Measurements from ENCODE around the gene TMEM167B.
"Not testable (repeated sequence)": the region's sequence is repeated elsewhere in the genome, so short reads cannot be mapped to it uniquely, and the experiment has no call there.

The TMEM167B gene

DNA sequence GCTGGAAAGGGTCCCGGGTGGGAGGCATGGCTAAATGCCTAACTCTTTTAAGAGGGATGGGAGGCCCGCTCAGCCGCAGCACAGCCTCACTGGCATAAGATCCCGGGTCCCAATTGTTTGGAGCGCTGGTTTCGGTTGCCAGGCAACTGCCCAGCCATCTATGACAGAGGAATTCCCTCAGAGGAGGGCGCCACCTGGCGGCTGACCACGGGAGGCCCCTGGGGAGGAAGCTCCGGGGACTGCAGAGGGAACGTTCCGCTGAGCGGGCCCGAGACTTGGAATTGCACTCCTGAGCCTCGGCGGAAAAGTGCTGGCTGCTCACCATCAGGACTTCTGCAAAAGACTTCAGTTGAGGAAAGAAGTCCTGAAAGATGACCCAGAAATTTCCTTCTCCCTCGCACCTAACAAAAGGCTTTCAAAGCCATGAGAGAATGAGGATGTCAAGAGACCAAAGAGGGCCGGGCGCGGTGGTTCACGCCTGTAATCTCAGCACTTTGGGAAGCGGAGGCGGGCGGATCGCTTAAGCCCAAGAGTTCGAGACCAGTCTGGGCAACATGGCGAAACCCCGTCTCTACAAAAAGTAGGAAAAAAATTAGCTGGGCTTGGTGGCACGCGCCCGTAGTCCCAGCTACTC, 22.2 kb downstream of the TMEM167B start:
- peak; percentile 57 for DNase-seq (ENCODE audit: low read depth, low spot score)

DNA sequence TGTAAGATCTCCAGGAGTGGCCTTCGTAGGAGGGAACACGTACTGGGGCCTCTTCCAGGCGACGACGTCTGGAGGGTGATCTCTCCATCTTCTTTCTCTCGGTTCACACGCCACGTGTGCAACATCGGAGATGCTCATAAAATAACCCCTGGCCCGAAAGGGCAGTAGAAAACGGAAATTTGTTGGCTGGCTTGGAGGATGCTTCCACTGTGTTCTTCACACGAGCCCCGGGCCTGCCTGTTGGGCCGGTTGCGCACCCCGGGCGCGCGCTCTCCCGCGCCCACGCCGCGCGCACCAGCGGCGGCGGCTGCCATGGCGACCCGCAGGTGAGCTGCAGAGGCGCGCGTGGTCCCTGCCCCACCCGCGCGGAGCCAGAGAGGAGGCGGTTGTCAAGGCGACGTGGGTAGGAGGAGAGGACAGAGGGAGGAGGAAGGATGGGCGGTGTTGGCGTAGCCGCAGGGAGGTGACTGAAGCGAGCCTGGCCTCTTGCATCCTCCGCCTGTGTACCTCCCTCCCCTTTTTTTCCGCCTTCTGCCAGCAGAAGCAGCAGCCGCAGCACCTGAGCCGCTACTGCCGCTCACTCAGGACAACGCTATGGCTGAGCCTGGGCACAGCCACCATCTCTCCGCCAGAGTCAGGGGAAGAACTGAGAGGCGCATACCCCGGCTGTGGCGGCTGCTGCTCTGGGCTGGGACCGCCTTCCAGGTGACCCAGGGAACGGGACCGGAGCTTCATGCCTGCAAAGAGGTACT, 23.2 kb downstream of the TMEM167B start, which contains the start of gene ELAPOR1:
Gene ELAPOR1 (plus strand): TSS at position 526 of the 752 bp plus-strand sequence. CDS start 69 bp downstream, at position 595.
- no peak for DNase-seq (ENCODE audit: low read depth, low spot score)

DNA sequence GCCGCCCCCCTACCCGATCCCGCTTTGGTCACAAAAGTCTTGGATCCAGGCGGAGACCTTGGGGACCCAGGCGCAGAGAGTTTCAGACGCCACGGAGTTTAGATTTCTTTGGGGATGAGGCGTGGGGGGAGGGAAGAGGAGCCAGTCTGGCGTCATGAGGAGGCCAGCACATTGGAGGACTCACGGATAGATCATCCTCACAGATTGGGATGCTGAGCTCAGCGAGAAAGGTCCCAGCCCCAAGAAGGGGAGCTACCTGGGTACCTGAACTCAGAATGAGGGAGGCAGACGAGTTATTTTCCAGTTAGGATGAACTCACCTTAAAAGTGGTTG, 23.7 kb downstream of the TMEM167B start:
- no peak for DNase-seq (ENCODE audit: low read depth, low spot score)

DNA sequence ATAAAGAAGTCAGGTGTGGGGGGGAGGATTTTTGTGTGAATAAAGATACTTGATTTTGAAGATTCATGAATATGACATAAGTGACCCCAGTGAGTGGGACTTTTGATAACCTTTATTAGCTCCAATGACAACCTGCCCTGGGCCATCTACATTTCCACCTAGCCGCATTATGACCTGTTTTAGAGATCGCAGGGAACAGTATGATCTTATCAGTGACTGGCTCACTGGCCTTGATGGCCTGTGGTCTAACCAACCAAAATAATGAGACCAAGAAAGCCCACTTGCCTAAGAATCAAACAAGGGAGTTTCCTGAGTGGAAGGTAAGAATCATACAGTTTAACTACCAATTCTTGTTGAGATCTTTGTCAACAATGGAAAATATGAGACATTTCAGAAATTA, 25.1 kb downstream of the TMEM167B start:
- DNase-seq (ENCODE audit: low read depth, low spot score), result no peak

DNA sequence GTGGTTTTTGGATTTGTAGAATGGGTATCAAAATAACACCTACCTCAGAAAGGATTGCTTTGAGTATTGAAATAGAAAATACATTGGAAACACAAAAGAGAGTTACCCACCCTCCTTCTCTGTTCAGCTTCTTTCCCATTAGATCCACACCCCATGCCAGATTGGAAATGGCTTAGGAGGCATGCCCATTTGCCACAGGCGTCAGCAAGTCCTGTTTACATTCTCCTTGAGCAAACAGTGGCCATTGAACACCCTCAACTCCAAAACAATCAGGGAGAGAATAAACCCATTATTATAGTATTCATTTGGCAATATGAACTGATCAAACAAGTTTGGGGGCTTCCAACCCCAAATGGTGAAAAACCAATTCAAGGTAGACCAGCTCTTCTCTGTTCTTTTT, 25.7 kb downstream of the TMEM167B start:
- no peak for DNase-seq (ENCODE audit: low read depth, low spot score)

- no peak for DNase-seq (ENCODE audit: low read depth, low spot score)
These were observed 27.5 kb downstream of the TMEM167B start for GRCh38 chr1:109118089-109118488.

GRCh38 chr1:109120356-109120755, 29.8 kb downstream of the TMEM167B start:
- no peak for DNase-seq (ENCODE audit: low read depth, low spot score)

- no peak for DNase-seq (ENCODE audit: low read depth, low spot score)
These were observed 40.5 kb downstream of the TMEM167B start for GRCh38 chr1:109131059-109131458.

GRCh38 chr1:109131800-109132199, 41.2 kb downstream of the TMEM167B start:
- no peak for DNase-seq (ENCODE audit: low read depth, low spot score)

GRCh38 chr1:109133002-109133706, 42.6 kb downstream of the TMEM167B start:
- DNase-seq (ENCODE audit: low read depth, low spot score), result no peak

DNA sequence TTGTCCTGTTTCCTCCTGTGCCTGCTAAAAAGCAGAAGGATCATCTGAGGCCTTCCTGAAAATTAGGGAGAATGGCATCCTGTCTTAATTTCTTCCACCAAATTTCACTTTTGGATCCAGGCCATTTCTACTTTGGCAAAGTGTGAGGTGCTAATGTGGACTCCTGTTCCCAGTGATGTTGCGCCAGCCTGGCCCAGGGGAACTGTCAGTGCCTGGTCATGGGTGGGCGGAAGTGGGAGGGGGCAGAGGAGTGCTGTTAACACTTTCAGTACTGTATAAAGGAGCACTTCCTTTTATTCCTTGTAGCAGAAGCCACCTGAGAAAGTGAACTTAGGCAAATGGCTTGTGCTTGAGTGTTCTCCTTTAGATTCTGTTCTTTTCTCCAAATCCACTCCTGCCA, 43.3 kb downstream of the TMEM167B start:
- DNase-seq (ENCODE audit: low read depth, low spot score), result no peak

- DNase-seq (ENCODE audit: low read depth, low spot score), result no peak
These were observed 43.9 kb downstream of the TMEM167B start for GRCh38 chr1:109134423-109134822.

DNA sequence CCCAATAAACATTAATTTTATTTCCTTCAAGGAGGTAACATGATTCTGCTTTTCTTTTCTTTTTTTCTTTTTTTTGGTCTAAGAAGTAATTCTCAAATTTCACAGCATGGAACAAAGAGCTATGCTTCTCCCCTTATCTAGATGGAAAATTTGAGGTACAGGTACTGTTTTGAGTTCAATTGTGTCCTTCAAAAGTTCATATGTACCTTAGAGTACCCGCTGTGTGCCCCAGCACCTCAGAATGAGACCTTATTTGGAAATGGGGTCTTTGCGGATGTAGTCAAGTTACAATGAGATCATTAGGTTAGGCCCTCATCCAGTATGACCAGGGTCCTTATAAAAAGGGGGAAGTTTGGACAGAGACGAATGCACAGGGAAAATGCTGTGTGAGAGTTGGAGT, 45.4 kb downstream of the TMEM167B start:
- DNase-seq (ENCODE audit: low read depth, low spot score), result no peak

DNA sequence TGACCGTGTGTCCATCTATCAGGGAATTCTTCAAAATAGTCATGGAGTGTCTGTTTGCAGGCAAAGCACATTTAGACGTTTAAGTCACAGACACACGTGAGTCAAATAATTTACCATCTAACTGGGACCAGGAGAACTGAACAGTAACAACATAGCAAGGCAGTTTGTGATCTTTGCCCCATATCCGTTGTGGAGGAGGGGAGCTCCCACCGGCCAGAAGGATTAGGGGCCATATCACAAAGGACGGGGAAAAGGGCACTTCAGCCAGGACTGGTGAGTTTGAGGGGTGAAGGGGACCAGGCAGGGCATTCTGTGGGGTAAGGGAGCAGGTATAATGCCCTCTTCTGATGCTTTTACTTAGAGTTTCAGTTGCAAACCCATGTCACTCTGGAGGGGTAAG, 46.2 kb downstream of the TMEM167B start:
- DNase-seq (ENCODE audit: low read depth, low spot score), result no peak

DNA sequence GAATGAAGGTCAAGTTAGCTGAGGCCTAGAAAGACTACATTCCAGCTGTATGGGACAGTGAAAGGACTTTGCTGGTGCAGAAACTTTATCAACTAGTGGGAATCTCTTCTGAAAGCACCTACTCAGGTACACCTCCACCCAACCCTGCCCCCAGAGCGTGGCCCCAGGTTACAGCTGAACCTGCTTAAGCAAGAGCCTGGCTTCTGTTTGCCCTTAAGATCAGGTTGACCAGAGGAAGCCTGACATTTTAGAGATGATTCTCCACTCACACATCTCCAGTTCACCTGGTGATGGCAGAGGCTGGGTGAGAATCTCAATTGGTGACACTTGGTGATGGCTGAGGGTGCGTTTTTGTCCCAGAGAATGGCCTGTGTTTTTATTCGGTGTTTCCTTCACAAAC, 47.4 kb downstream of the TMEM167B start:
- no peak for DNase-seq (ENCODE audit: low read depth, low spot score)

GRCh38 chr1:109138358-109138757, 47.8 kb downstream of the TMEM167B start:
- DNase-seq (ENCODE audit: low read depth, low spot score), result no peak

DNA sequence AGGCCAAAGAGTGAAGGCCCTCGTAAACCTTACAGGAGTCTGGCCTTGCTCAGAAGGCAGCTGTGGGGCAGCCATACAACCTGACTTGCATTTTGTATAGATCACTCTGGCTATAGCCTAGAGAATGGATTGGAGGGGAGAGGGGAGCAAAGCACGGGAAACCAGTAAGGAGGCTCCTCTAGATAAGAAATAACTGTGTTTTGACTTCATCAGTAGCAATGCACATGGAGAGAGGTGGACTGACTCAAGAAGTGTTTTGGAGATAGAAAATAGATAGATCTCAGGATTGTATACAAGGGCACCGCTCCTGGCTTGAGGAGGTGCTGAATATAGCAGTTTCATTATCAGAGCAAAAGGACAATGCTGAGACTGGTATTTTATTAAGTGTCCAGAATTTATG, 49.8 kb downstream of the TMEM167B start:
- no peak for DNase-seq (ENCODE audit: low read depth, low spot score)

GRCh38 chr1:109142260-109142659, 51.7 kb downstream of the TMEM167B start:
- DNase-seq (ENCODE audit: low read depth, low spot score), result no peak

GRCh38 chr1:109142725-109143124, 52.2 kb downstream of the TMEM167B start:
- not testable (repeated sequence) for DNase-seq (ENCODE audit: low read depth, low spot score)

Measured in smooth muscle cell of the brain vasculature (primary cell).